DND-41 (cell line): ENCODE results near the gene DBP.

Source experiments
- EZH2 ChIP-seq: IDR thresholded peaks from 3 replicates; pipeline ENCODE4 v1.6.1; 2012; ENCODE audit warnings: borderline replicate concordance, low read depth, mild to moderate bottlenecking, moderate library complexity, low read length, inconsistent platforms; ENCODE audit not compliant: severe bottlenecking
- TF ChIP-seq, protein P1 (sequence below): IDR thresholded peaks from 2 replicates; pipeline ENCODE4 v1.5.1; 2012; ENCODE audit warnings: borderline replicate concordance, low read length, moderate library complexity, mild to moderate bottlenecking; ENCODE audit not compliant: poor library complexity, severe bottlenecking; ENCODE audit errors: extremely low read depth

DNA sequence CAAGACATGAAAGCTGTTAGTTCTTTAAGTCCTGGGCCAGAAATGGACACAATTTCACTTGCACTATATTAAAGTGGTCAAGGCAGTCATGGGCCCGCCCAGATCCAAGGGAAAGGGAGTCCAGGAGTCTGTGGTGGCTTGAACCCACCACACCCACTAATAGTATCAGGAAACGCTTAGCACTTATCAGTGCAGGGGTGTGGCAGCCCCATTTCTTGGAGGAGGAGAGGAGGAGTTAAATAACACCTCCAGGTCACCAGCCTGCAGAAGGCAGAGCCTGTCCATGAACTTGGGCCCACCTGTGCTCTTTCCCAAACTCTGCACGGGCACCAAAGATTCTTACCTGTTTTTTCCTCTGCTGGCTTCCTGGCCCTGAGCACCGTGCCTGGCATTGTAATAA, 41.0 kb upstream of the DBP start:
- TF ChIP-seq, protein P1, sequence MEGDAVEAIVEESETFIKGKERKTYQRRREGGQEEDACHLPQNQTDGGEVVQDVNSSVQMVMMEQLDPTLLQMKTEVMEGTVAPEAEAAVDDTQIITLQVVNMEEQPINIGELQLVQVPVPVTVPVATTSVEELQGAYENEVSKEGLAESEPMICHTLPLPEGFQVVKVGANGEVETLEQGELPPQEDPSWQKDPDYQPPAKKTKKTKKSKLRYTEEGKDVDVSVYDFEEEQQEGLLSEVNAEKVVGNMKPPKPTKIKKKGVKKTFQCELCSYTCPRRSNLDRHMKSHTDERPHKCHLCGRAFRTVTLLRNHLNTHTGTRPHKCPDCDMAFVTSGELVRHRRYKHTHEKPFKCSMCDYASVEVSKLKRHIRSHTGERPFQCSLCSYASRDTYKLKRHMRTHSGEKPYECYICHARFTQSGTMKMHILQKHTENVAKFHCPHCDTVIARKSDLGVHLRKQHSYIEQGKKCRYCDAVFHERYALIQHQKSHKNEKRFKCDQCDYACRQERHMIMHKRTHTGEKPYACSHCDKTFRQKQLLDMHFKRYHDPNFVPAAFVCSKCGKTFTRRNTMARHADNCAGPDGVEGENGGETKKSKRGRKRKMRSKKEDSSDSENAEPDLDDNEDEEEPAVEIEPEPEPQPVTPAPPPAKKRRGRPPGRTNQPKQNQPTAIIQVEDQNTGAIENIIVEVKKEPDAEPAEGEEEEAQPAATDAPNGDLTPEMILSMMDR, result no peak
- TF ChIP-seq EZH2, result no peak
